GM12891 (cell line): ENCODE results near the gene HIP1.

ENCODE experiments used
- DNase-seq: peaks from one replicate; pipeline ENCODE4 v3.0.0; 2011; ENCODE audit warnings: low spot score; ENCODE audit not compliant: insufficient read length
- FAIRE-seq: peaks from 2 replicates; lab custom pipeline; 2011; peaks lifted over from hg19 to GRCh38; lab: Jason Lieb, UNC
- PAX5 ChIP-seq: IDR thresholded peaks from 2 replicates; pipeline ENCODE4 v1.6.1; 2011; ENCODE audit warnings: low read length, moderate library complexity, mild to moderate bottlenecking; ENCODE audit not compliant: insufficient read depth, severe bottlenecking
- POLR2A ChIP-seq: IDR thresholded peaks from 2 replicates; pipeline ENCODE4 v1.6.1; 2011; ENCODE audit warnings: low read depth, low read length, control low read depth
- POLR2AphosphoS5 ChIP-seq: IDR thresholded peaks from 2 replicates; pipeline ENCODE4 v1.6.1; 2011; ENCODE audit warnings: low read depth, low read length, control low read depth
- POU2F2 ChIP-seq: IDR thresholded peaks from 2 replicates; pipeline ENCODE4 v1.6.1; 2011; ENCODE audit warnings: low read depth, mild to moderate bottlenecking, control low read depth, low read length, moderate library complexity
- SPI1 ChIP-seq: IDR thresholded peaks from 2 replicates; pipeline ENCODE4 v1.6.1; 2011; ENCODE audit warnings: low read depth, low read length, control low read depth
- TAF1 ChIP-seq: IDR thresholded peaks from 2 replicates; pipeline ENCODE4 v1.6.1; 2011; ENCODE audit warnings: low read depth, low read length, control low read depth

HIP1 gene

GRCh38 chr7:75758491-75758890, 19.8 kb upstream of the HIP1 start:
- FAIRE-seq (no peak), DNase-seq (no peak)
- TF ChIP-seq POLR2AphosphoS5 (no peak), PAX5 (no peak), POU2F2 (no peak), SPI1 (no peak), POLR2A (no peak), TAF1 (no peak)

GRCh38 chr7:75757860-75758259, 19.1 kb upstream of the HIP1 start:
- no peak for DNase-seq
- FAIRE-seq, result no peak
- TF ChIP-seq TAF1 (no peak), PAX5 (no peak), POU2F2 (no peak), POLR2A (no peak), POLR2AphosphoS5 (no peak), SPI1 (no peak)

GRCh38 chr7:75756991-75757676, 18.4 kb upstream of the HIP1 start:
- DNase-seq (no peak), FAIRE-seq (no peak)
- TF ChIP-seq POLR2A (no peak), SPI1 (no peak), POLR2AphosphoS5 (no peak), TAF1 (no peak), POU2F2 (no peak), PAX5 (no peak)

- FAIRE-seq (no peak), DNase-seq (no peak)
- TF ChIP-seq POU2F2 (no peak), TAF1 (no peak), POLR2AphosphoS5 (no peak), SPI1 (no peak), POLR2A (no peak), PAX5 (no peak)
These were observed 17.7 kb upstream of the HIP1 start for GRCh38 chr7:75756206-75756990.

- no peak for TF ChIP-seq SPI1
- no peak for TF ChIP-seq POU2F2
- TF ChIP-seq POLR2AphosphoS5, result no peak
- no peak for TF ChIP-seq PAX5
- TF ChIP-seq POLR2A, result no peak
- no peak for TF ChIP-seq TAF1
- FAIRE-seq (no peak), DNase-seq (no peak)
These were observed 4.7 kb upstream of the HIP1 start for GRCh38 chr7:75743455-75743859.

- TF ChIP-seq POLR2AphosphoS5 (no peak), POU2F2 (peak; percentile 97), TAF1 (no peak), SPI1 (peak; percentile 82)
- peak; percentile 71 for FAIRE-seq
- no peak for DNase-seq
These were observed 2.2 kb upstream of the HIP1 start for GRCh38 chr7:75740846-75741497.

- DNase-seq, result no peak
- TF ChIP-seq TAF1, result no peak
- TF ChIP-seq POLR2A, result no peak
- no peak for TF ChIP-seq POU2F2
- TF ChIP-seq PAX5, result no peak
- no peak for TF ChIP-seq SPI1
- no peak for TF ChIP-seq POLR2AphosphoS5
- peak; percentile 71 for FAIRE-seq
These were observed 1.3 kb upstream of the HIP1 start for GRCh38 chr7:75739796-75740672.

GRCh38 chr7:75738975-75739795, 444 bp upstream of the HIP1 start:
- peak; percentile 99 for DNase-seq
- no peak for TF ChIP-seq TAF1
- no peak for TF ChIP-seq PAX5
- 0 out of 2 replicates have a peak, but pooled peaks have one; percentile 19 for TF ChIP-seq POLR2A
- TF ChIP-seq SPI1, result peak; percentile 44
- 0 out of 2 replicates have a peak, but pooled peaks have one; percentile 9 for TF ChIP-seq POU2F2
- no peak for TF ChIP-seq POLR2AphosphoS5
- peak; percentile 89 for FAIRE-seq
